Measurements from ENCODE around the gene TRERF1.
"Not testable (repeated sequence)": the region's sequence is repeated elsewhere in the genome, so short reads cannot be mapped to it uniquely, and the experiment has no call there.

The TRERF1 gene

DNA sequence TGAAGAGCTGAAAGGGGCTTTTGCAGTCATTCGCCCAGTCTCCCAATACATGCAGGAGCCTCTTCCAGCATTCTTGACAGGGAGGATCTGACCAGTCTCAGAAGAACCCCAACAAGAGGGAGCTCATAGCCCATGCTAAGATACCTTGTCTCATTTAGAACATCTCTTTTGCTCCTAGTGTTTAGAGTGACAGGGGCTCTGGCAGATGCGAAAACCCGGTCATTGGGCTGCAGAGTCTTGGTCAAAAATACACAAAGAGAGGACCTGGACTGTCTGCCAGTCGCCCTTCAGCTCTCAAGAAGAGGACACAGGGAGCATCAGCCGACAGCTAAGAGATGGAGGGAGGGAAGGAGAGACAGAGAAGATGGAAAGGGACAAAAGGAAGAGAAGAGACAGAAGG lies 257.7 kb downstream of the TRERF1 start:
- no peak overlapping the region for H3K27ac ChIP-seq
- H3K9me3 ChIP-seq = no peaks in the 10 kb centered on the region
- H3K4me1 ChIP-seq = peaks cover 0 to 3% (median 0%) of the 10 kb centered on the region in 4 donors
- H3K4me3 ChIP-seq = no peak overlapping the region
- no peaks in the 10 kb centered on the region for H3K27me3 ChIP-seq
- H3K36me3 ChIP-seq = peaks cover 0 to 7% (median 4%) of the 10 kb centered on the region in 3 donors
- TF ChIP-seq, protein P1, sequence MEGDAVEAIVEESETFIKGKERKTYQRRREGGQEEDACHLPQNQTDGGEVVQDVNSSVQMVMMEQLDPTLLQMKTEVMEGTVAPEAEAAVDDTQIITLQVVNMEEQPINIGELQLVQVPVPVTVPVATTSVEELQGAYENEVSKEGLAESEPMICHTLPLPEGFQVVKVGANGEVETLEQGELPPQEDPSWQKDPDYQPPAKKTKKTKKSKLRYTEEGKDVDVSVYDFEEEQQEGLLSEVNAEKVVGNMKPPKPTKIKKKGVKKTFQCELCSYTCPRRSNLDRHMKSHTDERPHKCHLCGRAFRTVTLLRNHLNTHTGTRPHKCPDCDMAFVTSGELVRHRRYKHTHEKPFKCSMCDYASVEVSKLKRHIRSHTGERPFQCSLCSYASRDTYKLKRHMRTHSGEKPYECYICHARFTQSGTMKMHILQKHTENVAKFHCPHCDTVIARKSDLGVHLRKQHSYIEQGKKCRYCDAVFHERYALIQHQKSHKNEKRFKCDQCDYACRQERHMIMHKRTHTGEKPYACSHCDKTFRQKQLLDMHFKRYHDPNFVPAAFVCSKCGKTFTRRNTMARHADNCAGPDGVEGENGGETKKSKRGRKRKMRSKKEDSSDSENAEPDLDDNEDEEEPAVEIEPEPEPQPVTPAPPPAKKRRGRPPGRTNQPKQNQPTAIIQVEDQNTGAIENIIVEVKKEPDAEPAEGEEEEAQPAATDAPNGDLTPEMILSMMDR (IDR thresholded peaks at IDR 0.05) = no peak
- no peak for DNase-seq
- intact Hi-C loops (cut with DNase I; ENCODE audit: low total_unique reads) = no loop called here

- Histone ChIP-seq H3K4me1 (peaks cover 0 to 3% (median 0%) of the 10 kb centered on the region in 4 donors), H3K4me3 (no peak overlapping the region), H3K36me3 (peaks cover 0 to 9% (median 4%) of the 10 kb centered on the region in 3 donors), H3K9me3 (no peaks in the 10 kb centered on the region), H3K27me3 (no peaks in the 10 kb centered on the region), H3K27ac (no peak overlapping the region)
- intact Hi-C loops (cut with DNase I; ENCODE audit: low total_unique reads) = no loop called here
- no peak for DNase-seq
- TF ChIP-seq, protein P1 (IDR thresholded peaks at IDR 0.05) = no peak
Observed at GRCh38 chr6:42193491-42193894, 258.2 kb downstream of the TRERF1 start.

DNA sequence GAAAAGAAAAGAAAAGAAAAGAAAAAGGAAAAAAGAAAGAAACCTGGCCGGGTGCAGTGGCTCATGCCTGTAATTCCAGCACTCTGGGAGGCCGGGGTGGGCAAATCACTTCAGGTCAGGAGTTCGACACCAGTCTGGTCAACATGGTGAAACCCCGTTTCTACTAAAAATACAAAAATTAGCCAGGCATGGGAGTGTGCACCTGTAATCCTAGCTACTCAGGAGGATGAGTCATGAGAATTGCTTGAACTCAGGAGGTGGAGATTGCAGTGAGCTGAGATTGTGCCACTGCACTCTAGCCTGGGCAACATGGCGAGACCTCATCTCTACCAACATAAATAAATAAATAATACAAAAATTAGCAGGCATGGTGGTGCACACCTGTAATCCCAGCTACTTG lies 259.3 kb downstream of the TRERF1 start:
- intact Hi-C loops (cut with DNase I; ENCODE audit: low total_unique reads); H3K27me3 ChIP-seq; H3K27ac ChIP-seq; H3K4me1 ChIP-seq; DNase-seq; H3K4me3 ChIP-seq; H3K9me3 ChIP-seq: not testable (repeated sequence)
- H3K36me3 ChIP-seq = peaks cover 0 to 11% (median 4%) of the 10 kb centered on the region in 3 donors

DNA sequence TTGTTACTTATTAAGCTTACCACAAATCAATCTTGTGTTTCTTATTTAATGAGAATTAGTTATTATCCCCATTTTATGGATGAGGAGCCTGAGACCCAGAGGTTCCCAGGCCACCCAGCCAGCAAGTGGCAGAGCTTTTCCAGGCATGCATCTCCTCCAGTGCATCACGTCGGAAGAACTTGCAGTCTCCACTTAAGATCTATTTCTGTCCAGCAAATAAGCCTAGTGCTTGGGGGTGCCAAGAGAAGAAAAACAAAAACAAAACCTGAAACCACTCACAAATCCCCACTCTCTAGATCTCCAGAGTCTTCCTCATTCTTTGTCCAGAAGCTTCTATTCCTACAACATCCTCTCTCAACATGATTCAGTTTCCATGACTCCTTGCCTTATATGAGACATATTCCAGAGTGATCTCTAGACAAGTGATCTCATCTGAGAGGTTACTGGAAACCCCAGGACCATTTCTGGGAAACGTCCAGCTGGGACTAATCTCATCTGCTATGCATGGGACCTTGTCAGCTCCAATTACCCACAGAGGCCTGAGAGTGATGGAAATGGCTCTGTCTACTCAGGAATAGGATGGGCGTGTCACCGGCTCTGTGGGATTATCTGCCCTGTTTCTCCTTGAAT lies 261.1 kb downstream of the TRERF1 start:
- DNase-seq = no peak
- TF ChIP-seq, protein P1 (IDR thresholded peaks at IDR 0.05) = no peak
- no peaks in the 10 kb centered on the region for H3K9me3 ChIP-seq
- peaks cover 0 to 14% (median 4%) of the 10 kb centered on the region in 3 donors for H3K36me3 ChIP-seq
- no peaks in the 10 kb centered on the region for H3K27me3 ChIP-seq
- no peak overlapping the region for H3K27ac ChIP-seq
- H3K4me3 ChIP-seq = no peak overlapping the region
- H3K4me1 ChIP-seq = peaks cover 0 to 3% (median 0%) of the 10 kb centered on the region in 4 donors
- intact Hi-C loops (cut with DNase I; ENCODE audit: low total_unique reads) = no loop called here

GRCh38 chr6:42188406-42188805 lies 263.3 kb downstream of the TRERF1 start:
- intact Hi-C loops (cut with DNase I; ENCODE audit: low total_unique reads) = no loop called here
- TF ChIP-seq, protein P1 (IDR thresholded peaks at IDR 0.05) = no peak

GRCh38 chr6:42185597-42185996 lies 266.1 kb downstream of the TRERF1 start:
- H3K27ac ChIP-seq = no peak overlapping the region
- intact Hi-C loops (cut with DNase I; ENCODE audit: low total_unique reads) = no loop called here
- TF ChIP-seq, protein P1 (IDR thresholded peaks at IDR 0.05) = no peak
- no peaks in the 10 kb centered on the region for H3K9me3 ChIP-seq
- H3K36me3 ChIP-seq = peaks cover 0 to 19% (median 2%) of the 10 kb centered on the region in 3 donors
- no peaks in the 10 kb centered on the region for H3K27me3 ChIP-seq
- no peak overlapping the region for H3K4me3 ChIP-seq
- no peaks in the 10 kb centered on the region for H3K4me1 ChIP-seq
- DNase-seq = no peak

More at GRCh38 chr6:42188406-42188805, 263.3 kb downstream of the TRERF1 start:
- Histone ChIP-seq H3K27ac (no peak overlapping the region), H3K9me3 (no peaks in the 10 kb centered on the region), H3K4me1 (peaks cover 0 to 2% (median 0%) of the 10 kb centered on the region in 4 donors), H3K36me3 (peaks cover 0 to 26% (median 4%) of the 10 kb centered on the region in 3 donors), H3K4me3 (no peak overlapping the region), H3K27me3 (no peaks in the 10 kb centered on the region)
- DNase-seq = no peak

Measured in tibial artery (tissue), 4 donors.